Dermis microvascular lymphatic vessel endothelial cell (primary cell): ENCODE results near the gene NUDT8. TPM values are rescaled to one million over a fixed set of nuclear protein-coding genes. Genes with fewer than 3 reads are reported as not detected.
A peak's percentile ranks its signal among the peaks of the same experiment; 100 is the strongest.

Experiments used
- DNase-seq, 2 donors: peaks; one replicate each; pipeline versions ENCODE4 v3.0.0 to v3.0.0-alpha.2; 2010; ENCODE audit warnings: low read depth in 2 of 2
- total RNA-seq: library from RNA; depleted of rRNA; stranded (reverse); fragments of >200 nt; gene quantifications from 2 replicates; pipeline ENCODE4 v1.2.1, GENCODE V29; 2014

NUDT8 gene
- total RNA-seq: 6.8 and 15.5 TPM in 2 replicates

GRCh38 chr11:67629386-67630227 lies at the start of gene NUDT8:
TSS of gene NUDT8 (minus strand) at chr11:67629937. CDS start at chr11:67629911, 26 bp downstream.
- peak; percentile 55 to 84 for DNase-seq

- no peak for DNase-seq
Observed at GRCh38 chr11:67675058-67675747, 45.5 kb upstream of the NUDT8 start.

- DNase-seq: no peak
Observed at GRCh38 chr11:67674442-67674871, 44.7 kb upstream of the NUDT8 start, which contains the start of gene ALDH3B2. TSS of gene ALDH3B2 (minus strand) at chr11:67674623. CDS start at chr11:67666935, 7,688 bp downstream.

GRCh38 chr11:67673902-67674301 lies 44.2 kb upstream of the NUDT8 start:
- no peak for DNase-seq

- DNase-seq: no peak
Observed at GRCh38 chr11:67673358-67673757, 43.6 kb upstream of the NUDT8 start.

- DNase-seq: no peak
Observed at GRCh38 chr11:67671211-67671520, 41.4 kb upstream of the NUDT8 start.

GRCh38 chr11:67670316-67671210 lies 40.8 kb upstream of the NUDT8 start:
- DNase-seq: no peak

- DNase-seq: no peak
Observed at GRCh38 chr11:67668192-67668551, 38.4 kb upstream of the NUDT8 start.

GRCh38 chr11:67667490-67668191 lies 37.9 kb upstream of the NUDT8 start:
- DNase-seq: no peak

- no peak for DNase-seq
Observed at GRCh38 chr11:67666676-67667489, 37.1 kb upstream of the NUDT8 start.

- no peak for DNase-seq
Observed at GRCh38 chr11:67666303-67666645, 36.5 kb upstream of the NUDT8 start.

GRCh38 chr11:67665541-67666302 lies 36.0 kb upstream of the NUDT8 start:
- no peak for DNase-seq

GRCh38 chr11:67664696-67665540 lies 35.2 kb upstream of the NUDT8 start:
- DNase-seq: no peak

GRCh38 chr11:67664213-67664585 lies 34.5 kb upstream of the NUDT8 start:
- DNase-seq: no peak

GRCh38 chr11:67663532-67664212 lies 33.9 kb upstream of the NUDT8 start:
- DNase-seq: no peak

- DNase-seq: no peak
Observed at GRCh38 chr11:67662835-67663531, 33.2 kb upstream of the NUDT8 start.

- DNase-seq: no peak
Observed at GRCh38 chr11:67662142-67662834, 32.6 kb upstream of the NUDT8 start.
